GM21576 (cell line): ENCODE data around the gene SLC41A1.
"Not testable (repeated sequence)": the region's sequence is repeated elsewhere in the genome, so short reads cannot be mapped to it uniquely, and the experiment has no call there.

ENCODE experiments used
- ATAC-seq: cut with Tn5 transposase; IDR thresholded peaks from one replicate; pipeline ENCODE4 v1.9.1; 2021; ENCODE audit warnings: mild to moderate bottlenecking, moderate library complexity; ENCODE audit not compliant: unreplicated experiment

Gene SLC41A1

DNA sequence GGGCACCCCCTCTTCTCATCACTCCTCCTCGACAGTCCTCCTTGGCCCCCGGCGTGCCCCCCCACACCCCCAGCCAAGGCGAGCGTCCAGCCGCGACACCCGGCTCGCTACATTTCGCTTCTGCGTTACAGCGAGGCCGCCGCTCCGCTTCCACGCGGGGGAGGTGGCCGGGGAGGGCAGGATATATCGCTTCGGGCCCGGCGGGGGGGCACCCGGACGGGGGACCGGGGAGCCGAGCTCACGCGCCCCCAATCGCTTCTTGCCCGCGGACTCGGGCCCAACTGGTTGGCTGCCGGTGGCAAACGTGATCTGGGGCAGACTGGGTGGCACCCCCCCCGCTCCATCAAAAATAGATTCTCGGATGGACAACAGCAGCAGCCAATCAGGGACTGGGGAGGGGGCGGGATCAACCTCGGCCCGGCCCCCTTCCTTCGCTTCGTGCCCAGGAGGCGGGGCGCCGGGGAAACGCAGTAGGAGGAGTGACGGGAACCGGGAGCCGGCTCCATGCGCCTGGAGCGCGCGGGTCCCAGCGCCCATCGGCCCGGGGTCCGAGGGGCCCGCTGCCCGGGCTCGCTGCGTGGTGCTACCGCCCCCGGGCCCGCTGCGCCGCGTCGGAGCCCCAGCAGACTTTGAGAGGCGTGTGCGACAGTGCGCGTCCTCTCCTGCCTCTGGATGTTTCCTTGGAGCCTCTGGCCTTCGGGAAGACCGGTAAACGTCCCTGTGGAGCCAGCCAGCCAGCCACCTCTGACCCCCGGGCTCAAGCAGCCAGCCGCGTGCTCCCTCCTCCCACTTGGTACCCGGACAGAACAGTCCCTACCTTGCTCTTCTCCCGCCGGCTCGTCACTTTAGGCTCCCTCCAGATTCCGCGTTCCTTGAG is at the start of gene SLC41A1:
Gene SLC41A1 (minus strand): TSS at position 321 of the 877 bp plus-strand sequence. CDS start 2,757 bp downstream, outside the sequence.
- ATAC-seq: peak; percentile 87

GRCh38 chr1:205861540-205861939 is 48.5 kb upstream of the SLC41A1 start:
- no peak for ATAC-seq

DNA sequence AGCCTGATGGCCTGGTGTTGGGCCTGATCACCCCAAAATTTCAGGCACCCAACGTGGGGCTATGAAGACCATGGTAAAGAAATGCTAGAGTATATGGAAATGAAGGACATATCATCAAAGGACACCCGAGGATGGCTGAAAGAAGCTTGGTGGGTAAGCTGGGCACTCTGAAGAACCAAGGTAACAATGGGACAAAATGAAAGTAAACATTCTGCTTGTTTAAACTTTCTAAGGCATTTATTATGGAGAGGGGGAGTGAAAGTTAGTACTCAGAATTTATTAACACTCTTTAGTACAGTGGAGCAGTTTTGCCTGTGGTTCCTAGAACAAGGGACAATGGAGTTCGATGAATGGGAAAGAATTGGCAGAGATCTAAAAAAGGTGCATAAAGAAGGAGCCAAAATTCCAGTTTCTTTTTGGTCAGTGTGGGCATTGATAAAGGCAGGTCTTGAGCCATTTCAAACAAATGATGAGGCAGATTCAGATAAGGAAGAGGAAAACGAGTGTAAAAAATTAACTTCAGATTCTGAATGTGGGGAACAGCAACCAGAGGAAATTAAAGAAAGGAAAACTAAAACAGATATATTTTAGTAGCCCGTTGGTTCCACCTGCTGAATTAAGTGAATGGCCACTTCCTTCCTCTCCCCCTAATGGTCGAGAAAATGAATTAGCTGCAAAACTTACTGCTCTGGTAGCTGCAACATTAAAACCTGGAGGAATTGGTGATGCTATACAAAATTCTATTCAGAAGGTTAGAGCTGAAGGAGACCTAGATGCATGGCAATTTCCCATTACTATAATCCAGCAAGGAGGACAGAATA is 45.4 kb upstream of the SLC41A1 start:
- no peak for ATAC-seq

DNA sequence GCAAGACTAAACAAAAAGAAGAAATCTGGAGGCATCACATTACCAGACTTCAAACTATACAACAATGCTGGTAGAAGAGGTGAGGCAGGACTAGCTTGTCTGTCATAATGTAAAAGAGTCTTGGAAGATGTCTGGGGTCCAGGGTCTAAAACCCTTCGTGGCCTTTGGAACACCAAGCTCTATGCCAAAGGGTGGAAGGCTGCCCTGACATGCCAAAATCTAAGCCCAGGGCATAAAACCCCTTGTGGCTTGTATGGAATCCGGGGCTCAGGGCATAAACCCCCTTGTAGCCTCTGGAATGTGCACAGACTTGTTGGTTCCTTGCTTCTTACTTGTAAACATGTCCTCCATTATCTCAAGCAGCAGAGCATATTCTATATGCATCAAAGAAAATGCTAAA is 44.5 kb upstream of the SLC41A1 start:
- not testable (repeated sequence) for ATAC-seq

DNA sequence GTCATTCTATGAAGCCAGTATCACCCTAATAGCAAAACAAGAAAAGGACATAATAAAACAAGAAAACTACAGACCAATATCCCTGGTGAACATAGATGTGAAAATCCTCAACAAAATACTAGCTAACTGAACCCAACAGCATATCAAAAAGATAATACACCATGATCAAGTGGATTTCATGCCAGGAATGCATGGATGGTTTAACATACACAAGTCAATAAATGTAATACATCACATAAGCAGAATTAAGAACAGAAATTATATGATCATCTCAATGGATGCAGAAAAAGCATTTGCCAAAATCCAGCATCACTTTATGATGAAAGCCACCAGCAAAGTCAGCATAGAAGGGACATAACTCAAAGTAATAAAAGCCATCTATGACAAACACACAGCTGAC is 43.4 kb upstream of the SLC41A1 start:
- no peak for ATAC-seq

GRCh38 chr1:205852969-205853368 is 40.0 kb upstream of the SLC41A1 start:
- ATAC-seq: no peak

DNA sequence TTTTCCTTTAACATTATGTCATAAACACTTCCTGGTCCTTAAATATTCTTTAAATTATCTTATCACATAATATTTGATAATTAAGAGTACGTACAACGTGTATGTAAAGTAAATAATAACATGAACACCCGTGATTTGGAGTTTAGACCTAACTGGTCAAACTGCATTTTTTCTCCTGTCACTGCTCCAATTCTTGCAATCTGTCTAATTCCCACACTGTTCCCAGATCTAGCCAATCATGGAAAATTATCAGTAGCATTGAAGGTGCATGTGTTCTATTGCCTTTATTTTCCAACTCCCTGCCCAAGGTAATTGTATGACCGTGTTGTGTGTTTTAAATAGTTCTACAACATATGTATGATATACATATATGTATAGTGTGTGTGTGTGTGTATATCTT is 39.0 kb upstream of the SLC41A1 start:
- no peak for ATAC-seq

- peak; percentile 96 for ATAC-seq
Observed at GRCh38 chr1:205849619-205850355, 36.8 kb upstream of the SLC41A1 start, which contains the start of gene PM20D1. PM20D1 (minus strand) TSS chr1:205850132; CDS start chr1:205850072, 60 bp downstream.

DNA sequence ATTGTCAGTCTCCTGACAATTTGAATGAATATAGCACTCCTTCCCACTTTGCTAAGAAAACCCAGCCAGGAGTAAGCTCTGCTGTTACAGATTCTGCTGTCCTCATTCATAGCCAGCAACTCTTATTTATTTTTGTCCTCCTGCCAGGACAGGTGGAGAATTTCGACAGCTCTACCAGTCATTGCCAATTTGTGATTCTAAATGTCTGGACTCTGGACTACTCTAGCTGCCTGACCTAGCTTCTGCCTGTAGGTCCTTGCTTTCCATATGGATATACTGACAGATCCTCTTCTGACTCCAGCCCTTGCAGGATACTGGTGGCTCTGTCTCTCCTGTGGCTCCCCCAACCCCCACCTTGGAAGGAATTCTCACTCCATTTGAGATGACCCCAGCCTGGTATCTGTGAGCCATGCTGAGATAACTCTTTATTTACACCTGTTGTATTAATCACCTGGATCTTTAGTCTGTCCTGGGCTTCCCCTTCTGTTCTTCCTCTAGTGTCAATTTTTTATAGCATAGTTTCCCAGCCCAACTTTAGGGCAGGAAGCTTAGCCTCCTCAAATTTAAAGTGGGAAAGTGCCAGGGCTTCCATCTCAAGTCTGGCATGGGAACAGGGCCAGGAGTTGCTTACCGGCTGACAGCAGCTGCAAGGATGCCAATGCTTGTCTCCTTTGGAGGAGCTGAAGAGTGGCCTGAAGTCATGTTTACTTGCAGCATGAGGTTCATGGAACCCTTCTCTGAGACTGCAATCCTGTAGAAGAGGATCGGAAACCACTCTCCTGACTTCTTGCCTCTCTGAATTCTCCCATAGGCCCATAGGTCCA is 30.2 kb upstream of the SLC41A1 start:
- ATAC-seq: no peak

GRCh38 chr1:205842229-205842628 is 29.2 kb upstream of the SLC41A1 start:
- no peak for ATAC-seq

GRCh38 chr1:205840146-205840923 is 27.3 kb upstream of the SLC41A1 start:
- ATAC-seq: no peak

DNA sequence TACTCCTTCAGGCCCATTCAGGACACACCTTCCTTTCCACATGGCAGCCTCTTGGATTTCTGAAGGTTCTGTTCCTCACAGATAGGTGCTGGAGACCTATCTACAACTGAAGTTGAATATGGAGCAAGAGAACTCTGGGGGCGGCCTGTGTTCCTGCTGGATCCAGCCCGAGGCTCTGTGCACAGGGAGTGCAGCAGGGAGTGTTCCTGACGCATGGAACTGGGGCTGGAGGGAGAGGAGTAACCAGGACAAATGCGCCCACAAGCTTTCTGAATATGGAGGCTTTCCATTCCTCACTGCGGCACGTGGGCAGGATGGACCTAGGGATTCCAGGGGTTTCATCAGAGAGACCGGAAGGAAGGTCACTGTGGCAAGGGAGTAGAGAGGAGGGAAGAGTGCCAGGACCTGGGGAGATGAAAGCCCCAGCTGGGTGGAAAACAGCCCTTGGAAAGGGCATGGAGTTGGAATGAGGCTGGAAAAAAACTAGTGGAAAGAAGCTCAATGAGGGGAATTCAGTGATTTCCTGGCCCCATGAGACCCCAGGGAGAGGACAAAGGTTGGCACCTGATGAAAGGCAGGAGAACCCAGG is 24.5 kb upstream of the SLC41A1 start:
- ATAC-seq: no peak

GRCh38 chr1:205834751-205835150 is 21.8 kb upstream of the SLC41A1 start:
- no peak for ATAC-seq

- no peak for ATAC-seq
Observed at GRCh38 chr1:205832326-205832751, 19.3 kb upstream of the SLC41A1 start.

DNA sequence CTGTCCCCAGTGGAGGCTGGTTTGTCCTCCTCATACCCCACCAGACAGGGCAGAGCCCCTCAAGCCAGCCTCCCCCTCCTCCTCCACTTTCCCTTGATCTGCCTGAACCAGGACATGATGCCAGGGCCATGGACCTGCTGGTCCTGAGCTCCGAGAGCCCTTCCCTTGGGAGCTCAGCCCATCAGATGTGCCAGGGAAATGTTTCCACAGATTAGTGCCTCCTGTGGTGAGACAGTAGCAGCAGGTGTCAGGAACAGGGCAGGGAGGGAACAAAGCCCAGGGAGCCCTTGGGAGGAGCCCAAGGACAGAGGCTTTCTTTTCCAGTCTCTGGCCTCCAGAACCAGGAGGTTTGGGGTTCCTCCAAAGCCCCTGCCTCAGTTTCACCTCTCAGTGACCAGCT is 14.6 kb upstream of the SLC41A1 start:
- no peak for ATAC-seq

GRCh38 chr1:205826995-205827394 is 14.0 kb upstream of the SLC41A1 start:
- ATAC-seq: no peak

GRCh38 chr1:205826016-205826806 is 13.2 kb upstream of the SLC41A1 start:
- peak; percentile 58 for ATAC-seq

DNA sequence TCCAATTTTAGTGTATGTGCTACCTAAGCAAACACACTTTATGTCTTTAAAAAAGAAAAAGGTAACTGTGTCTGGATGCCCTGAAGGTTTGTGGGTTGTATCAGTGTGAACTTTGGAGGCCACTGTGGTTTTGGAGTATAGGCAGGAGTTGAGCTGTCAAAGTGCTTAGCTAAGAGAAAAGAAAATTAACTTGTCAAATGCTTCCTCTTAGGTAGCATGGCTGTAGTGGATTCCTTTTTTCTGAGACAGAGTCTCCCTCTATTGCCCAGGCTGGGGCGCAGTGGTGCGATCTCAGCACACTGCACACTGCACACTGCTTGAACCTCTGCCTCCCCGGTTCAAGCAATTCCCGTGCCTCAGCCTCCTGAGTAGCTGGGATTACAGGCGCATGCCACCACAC is 11.2 kb upstream of the SLC41A1 start:
- ATAC-seq: no peak
